OCI-M1 (cell line): Measurements from ENCODE around the gene MAN1B1.

ENCODE experiments used
- DNase-seq: peaks from one replicate; lab custom pipeline; 2025; lab: John Stamatoyannopoulos, UW

The MAN1B1 gene

GRCh38 chr9:137146527-137146918 is 59.7 kb downstream of the MAN1B1 start:
- no peak for DNase-seq

- DNase-seq, result no peak
These were observed 60.5 kb downstream of the MAN1B1 start for GRCh38 chr9:137147091-137147792.

GRCh38 chr9:137147793-137148160 is 61.0 kb downstream of the MAN1B1 start:
- DNase-seq, result no peak

GRCh38 chr9:137148242-137148641 is 61.5 kb downstream of the MAN1B1 start:
- no peak for DNase-seq

GRCh38 chr9:137148661-137149060 is 61.9 kb downstream of the MAN1B1 start:
- DNase-seq, result no peak

- no peak for DNase-seq
These were observed 62.6 kb downstream of the MAN1B1 start for GRCh38 chr9:137149363-137149762.

GRCh38 chr9:137149942-137150616 is 63.3 kb downstream of the MAN1B1 start:
- no peak for DNase-seq

GRCh38 chr9:137150617-137151457 is 64.1 kb downstream of the MAN1B1 start:
- DNase-seq, result peak; percentile 98

GRCh38 chr9:137152844-137153405 is 66.1 kb downstream of the MAN1B1 start:
- DNase-seq, result no peak

- peak; percentile 29 for DNase-seq
These were observed 70.0 kb downstream of the MAN1B1 start for GRCh38 chr9:137156567-137157375.

GRCh38 chr9:137157618-137158415 is 71.0 kb downstream of the MAN1B1 start:
- peak; percentile 49 for DNase-seq

GRCh38 chr9:137158625-137159024 is 71.8 kb downstream of the MAN1B1 start:
- DNase-seq, result no peak
